Cardiac muscle cell (in vitro differentiated cells and primary cell): ENCODE data around the gene SPTLC2. TPM values are rescaled to one million over a fixed set of nuclear protein-coding genes. Genes with fewer than 3 reads are reported as not detected.

ENCODE experiments used
- DNase-seq, 2 donors: peaks; one replicate each; pipeline versions ENCODE4 v3.0.0 to v3.0.0-alpha.2; 2010 to 2017; ENCODE audit warnings: low read depth in 1 of 2, low spot score in 1 of 2
- H3K27ac ChIP-seq: fragments of 200-600 bp; sonication (generic); 2 replicates; pipeline ENCODE4 v1.5.1; 2016
- H3K27me3 ChIP-seq: fragments of 200-600 bp; sonication (generic); 2 replicates; pipeline ENCODE4 v1.6.0; 2016; ENCODE audit warnings: control low read depth
- H3K36me3 ChIP-seq: fragments of 200-600 bp; sonication (generic); 2 replicates; pipeline ENCODE4 v1.5.1; 2016; ENCODE audit warnings: control low read depth
- H3K4me1 ChIP-seq: fragments of 200-600 bp; sonication (generic); 2 replicates; pipeline ENCODE4 v1.8.1; 2017; ENCODE audit warnings: low read depth, mild to moderate bottlenecking, mixed run types
- H3K4me3 ChIP-seq: fragments of 200-600 bp; sonication (generic); 2 replicates; pipeline ENCODE4 v1.5.1; 2016; ENCODE audit warnings: mild to moderate bottlenecking
- H3K9me3 ChIP-seq: fragments of 200-600 bp; sonication (generic); 2 replicates; pipeline ENCODE4 v1.5.1; 2017; ENCODE audit warnings: low read depth, mild to moderate bottlenecking, control low read depth
- polyA plus RNA-seq: library from polyadenylated mRNA; unstranded; fragments of >200 nt; fragmentation: Nextera tagmentation; extraction: Ambion mirVana; gene quantifications from 2 replicates; pipeline ENCODE4 v1.2.1, GENCODE V29; 2016
- total RNA-seq: library from RNA; depleted of rRNA; stranded (reverse); fragments of >200 nt; gene quantifications from 2 replicates; pipeline ENCODE4 v1.2.3, GENCODE V29; 2016
- TF ChIP-seq, protein P1 (sequence below): IDR thresholded peaks from 2 replicates; pipeline ENCODE4 v1.5.1; 2012; ENCODE audit warnings: low read depth, mild to moderate bottlenecking, low read length

The SPTLC2 gene
- total and polyA plus RNA-seq, 2 experiments from 2014 or later = 13.9 to 14.4 TPM

GRCh38 chr14:77478796-77479195, 137.6 kb downstream of the SPTLC2 start:
- H3K27me3 ChIP-seq = no peaks in the 10 kb centered on the region
- no peak for DNase-seq
- no peak overlapping the region for H3K4me3 ChIP-seq
- TF ChIP-seq, protein P1, sequence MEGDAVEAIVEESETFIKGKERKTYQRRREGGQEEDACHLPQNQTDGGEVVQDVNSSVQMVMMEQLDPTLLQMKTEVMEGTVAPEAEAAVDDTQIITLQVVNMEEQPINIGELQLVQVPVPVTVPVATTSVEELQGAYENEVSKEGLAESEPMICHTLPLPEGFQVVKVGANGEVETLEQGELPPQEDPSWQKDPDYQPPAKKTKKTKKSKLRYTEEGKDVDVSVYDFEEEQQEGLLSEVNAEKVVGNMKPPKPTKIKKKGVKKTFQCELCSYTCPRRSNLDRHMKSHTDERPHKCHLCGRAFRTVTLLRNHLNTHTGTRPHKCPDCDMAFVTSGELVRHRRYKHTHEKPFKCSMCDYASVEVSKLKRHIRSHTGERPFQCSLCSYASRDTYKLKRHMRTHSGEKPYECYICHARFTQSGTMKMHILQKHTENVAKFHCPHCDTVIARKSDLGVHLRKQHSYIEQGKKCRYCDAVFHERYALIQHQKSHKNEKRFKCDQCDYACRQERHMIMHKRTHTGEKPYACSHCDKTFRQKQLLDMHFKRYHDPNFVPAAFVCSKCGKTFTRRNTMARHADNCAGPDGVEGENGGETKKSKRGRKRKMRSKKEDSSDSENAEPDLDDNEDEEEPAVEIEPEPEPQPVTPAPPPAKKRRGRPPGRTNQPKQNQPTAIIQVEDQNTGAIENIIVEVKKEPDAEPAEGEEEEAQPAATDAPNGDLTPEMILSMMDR = no peak
- H3K27ac ChIP-seq = no peak overlapping the region
- H3K36me3 ChIP-seq = no peaks in the 10 kb centered on the region
- H3K4me1 ChIP-seq = no peaks in the 10 kb centered on the region
- no peaks in the 10 kb centered on the region for H3K9me3 ChIP-seq

DNA sequence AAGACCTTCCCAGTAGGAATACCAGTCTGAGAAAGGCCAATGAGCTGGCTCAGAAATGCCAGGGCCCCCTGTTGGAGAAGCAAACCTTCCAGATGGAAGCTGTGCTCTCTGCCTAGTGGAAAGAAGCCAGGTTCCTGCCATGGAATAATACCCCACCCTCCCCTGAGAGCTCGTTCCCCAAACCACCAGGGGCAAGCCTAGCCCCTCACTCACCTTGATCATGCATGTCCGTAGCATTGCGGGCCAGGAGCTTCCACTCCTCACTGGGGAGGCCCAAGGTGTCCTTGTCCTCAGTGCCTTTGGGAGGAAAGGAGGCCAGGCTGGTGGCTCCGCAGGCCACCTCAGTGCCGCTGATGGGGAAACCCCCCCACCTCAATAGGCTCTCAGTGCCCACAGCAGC, 138.4 kb downstream of the SPTLC2 start:
- Histone ChIP-seq H3K4me1 (no peaks in the 10 kb centered on the region), H3K27ac (no peak overlapping the region), H3K9me3 (no peaks in the 10 kb centered on the region), H3K27me3 (no peaks in the 10 kb centered on the region), H3K4me3 (no peak overlapping the region), H3K36me3 (no peaks in the 10 kb centered on the region)
- DNase-seq = no peak
- TF ChIP-seq, protein P1 = no peak

DNA sequence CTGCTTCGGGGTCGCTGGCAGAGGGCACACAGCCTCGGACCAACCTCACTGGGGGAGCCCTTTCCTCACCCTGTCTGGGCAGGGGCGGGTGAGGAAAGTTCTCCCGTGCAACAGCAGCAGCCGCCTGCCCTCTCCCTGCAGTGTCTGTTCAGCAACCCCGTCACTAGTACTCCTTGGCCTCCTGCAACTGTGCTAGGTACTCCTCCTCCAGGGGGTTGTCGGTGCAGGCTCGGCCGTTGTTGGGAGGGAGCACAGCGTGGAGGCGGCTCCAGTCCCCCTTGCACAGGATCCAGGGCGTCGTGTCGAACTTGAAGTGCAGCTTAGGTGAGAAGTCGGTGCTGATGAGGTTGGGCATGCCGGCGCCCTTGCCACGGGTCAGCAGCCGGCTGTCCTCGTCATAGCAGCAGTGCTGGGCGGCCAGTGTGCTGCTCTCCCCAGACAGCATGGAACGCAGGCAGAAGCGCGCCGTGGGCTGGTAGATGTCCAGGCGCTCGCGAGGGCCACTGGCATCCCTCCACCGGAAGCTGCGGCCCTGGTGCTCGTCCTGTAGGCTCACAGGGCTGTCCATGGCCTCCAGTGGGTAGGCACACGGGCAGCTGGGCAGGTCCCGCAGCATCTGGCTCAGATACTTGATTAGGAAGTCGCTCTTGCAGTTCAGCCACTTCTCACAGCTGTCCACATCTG, 140.9 kb downstream of the SPTLC2 start:
- Histone ChIP-seq H3K36me3 (no peaks in the 10 kb centered on the region), H3K9me3 (no peaks in the 10 kb centered on the region), H3K27ac (no peak overlapping the region), H3K27me3 (no peaks in the 10 kb centered on the region), H3K4me1 (no peaks in the 10 kb centered on the region), H3K4me3 (no peak overlapping the region)
- TF ChIP-seq, protein P1 = no peak
- DNase-seq = no peak

- Histone ChIP-seq H3K9me3 (no peaks in the 10 kb centered on the region), H3K27me3 (no peaks in the 10 kb centered on the region), H3K36me3 (no peaks in the 10 kb centered on the region), H3K4me3 (no peak overlapping the region), H3K4me1 (no peaks in the 10 kb centered on the region), H3K27ac (no peak overlapping the region)
- peak in 1 of 2 donors; percentile 38 for DNase-seq
- TF ChIP-seq, protein P1 = no peak
Observed at GRCh38 chr14:77474479-77475177, 141.8 kb downstream of the SPTLC2 start.

- no peak overlapping the region for H3K27ac ChIP-seq
- H3K27me3 ChIP-seq = no peaks in the 10 kb centered on the region
- H3K36me3 ChIP-seq = peaks cover 4% of the 10 kb centered on the region
- no peak overlapping the region for H3K4me3 ChIP-seq
- DNase-seq = no peak
- no peaks in the 10 kb centered on the region for H3K4me1 ChIP-seq
- no peaks in the 10 kb centered on the region for H3K9me3 ChIP-seq
- TF ChIP-seq, protein P1 = no peak
Observed at GRCh38 chr14:77473921-77474320, 142.5 kb downstream of the SPTLC2 start.
